Fibroblast of lung (primary cell): ENCODE results near the gene XYLB.

Experiments
- EZH2 ChIP-seq: IDR thresholded peaks from 2 replicates; pipeline ENCODE4 v1.5.1; 2012; ENCODE audit warnings: low read length, control low read depth, mild to moderate bottlenecking; ENCODE audit errors: missing control alignments
- TF ChIP-seq, protein P1 (sequence below), 2 donors: IDR thresholded peaks in 1 of 2; conservative IDR thresholded peaks in 1 of 2; 1 replicate in 1 of 2; 2 replicates in 1 of 2; pipeline ENCODE4 v1.5.1; 2011 to 2012; ENCODE audit warnings: low read length in 2 of 2, control low read depth in 1 of 2, inconsistent platforms in 1 of 2, low read depth in 1 of 2, mild to moderate bottlenecking in 1 of 2

DNA sequence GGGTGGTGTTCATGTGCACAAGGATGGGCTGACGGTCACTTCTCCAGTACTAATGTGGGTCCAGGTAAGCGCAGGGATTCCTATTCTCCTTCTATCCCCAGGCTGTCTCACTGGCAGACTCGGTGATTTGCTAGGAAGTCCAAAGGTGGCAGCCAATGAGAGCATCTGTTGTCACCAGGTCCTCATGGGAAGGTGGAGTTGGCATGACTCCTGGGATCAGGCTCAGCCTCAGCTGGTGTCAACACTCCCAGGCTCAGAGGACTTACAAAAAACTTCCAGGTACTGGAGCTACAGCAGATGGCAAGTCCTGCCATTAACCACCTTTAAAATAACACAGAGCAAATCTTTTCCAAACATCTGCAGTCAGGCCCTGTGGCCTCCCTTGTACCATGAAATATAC lies 13.8 kb downstream of the XYLB start:
- TF ChIP-seq, protein P1, sequence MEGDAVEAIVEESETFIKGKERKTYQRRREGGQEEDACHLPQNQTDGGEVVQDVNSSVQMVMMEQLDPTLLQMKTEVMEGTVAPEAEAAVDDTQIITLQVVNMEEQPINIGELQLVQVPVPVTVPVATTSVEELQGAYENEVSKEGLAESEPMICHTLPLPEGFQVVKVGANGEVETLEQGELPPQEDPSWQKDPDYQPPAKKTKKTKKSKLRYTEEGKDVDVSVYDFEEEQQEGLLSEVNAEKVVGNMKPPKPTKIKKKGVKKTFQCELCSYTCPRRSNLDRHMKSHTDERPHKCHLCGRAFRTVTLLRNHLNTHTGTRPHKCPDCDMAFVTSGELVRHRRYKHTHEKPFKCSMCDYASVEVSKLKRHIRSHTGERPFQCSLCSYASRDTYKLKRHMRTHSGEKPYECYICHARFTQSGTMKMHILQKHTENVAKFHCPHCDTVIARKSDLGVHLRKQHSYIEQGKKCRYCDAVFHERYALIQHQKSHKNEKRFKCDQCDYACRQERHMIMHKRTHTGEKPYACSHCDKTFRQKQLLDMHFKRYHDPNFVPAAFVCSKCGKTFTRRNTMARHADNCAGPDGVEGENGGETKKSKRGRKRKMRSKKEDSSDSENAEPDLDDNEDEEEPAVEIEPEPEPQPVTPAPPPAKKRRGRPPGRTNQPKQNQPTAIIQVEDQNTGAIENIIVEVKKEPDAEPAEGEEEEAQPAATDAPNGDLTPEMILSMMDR (conservative IDR thresholded peaks at IDR 0.05 in 1 of 2, IDR thresholded peaks at IDR 0.05 in 1 of 2; ENCODE audit: low read depth in 1 of 2, low read length in 2 of 2): no peak
- no peak for TF ChIP-seq EZH2
